GM12878 (cell line): ENCODE data around the gene GGT6. TPM values are rescaled to one million over a fixed set of nuclear protein-coding genes. Genes with fewer than 3 reads are reported as not detected.

ENCODE experiments used
- ATAC-seq: fragments of 200-7000 bp; cut with Tn5 transposase; 3 replicates; pipeline ENCODE4 v1.9.1; 2020; ENCODE audit warnings: mild to moderate bottlenecking, moderate library complexity
- BruUV-seq: library from RNA; stranded (reverse); fragments of 400-500 nt; replicated peaks from 2 replicates; lab custom pipeline; 2021; lab: Mats Ljungman, UMichigan
- CTCF ChIA-PET: fragments of 300-600 bp; sonication (Branson Sonifier 250); formaldehyde crosslinking; extraction: SDS; loops from one replicate; lab custom pipeline; 2021; ENCODE audit warnings: inconsistent platforms; lab: Yijun Ruan, JAX
- POLR2A ChIA-PET: fragments of 350-600 bp; formaldehyde crosslinking; extraction: SDS; loops from one replicate; lab custom pipeline; 2021; ENCODE audit warnings: inconsistent platforms; lab: Charles Lee
- RAD21 ChIA-PET: fragments of 300-600 bp; sonication (Branson Sonifier 250); formaldehyde crosslinking; loops from one replicate; lab custom pipeline; 2023; ENCODE audit warnings: antibody characterized with exemption; ENCODE audit not compliant: unreplicated experiment; lab: Charles Lee
- SMC1A ChIA-PET: fragments of 300-600 bp; sonication (Branson Sonifier 250); formaldehyde crosslinking; loops from one replicate; lab custom pipeline; 2023; ENCODE audit not compliant: unreplicated experiment, uncharacterized antibody; lab: Charles Lee
- DNase-seq: peaks from one replicate; pipeline ENCODE4 v3.0.0-alpha.2; 2011; ENCODE audit warnings: low read depth, low spot score
- FAIRE-seq: peaks from 3 replicates; lab custom pipeline; 2011; peaks lifted over from hg19 to GRCh38; lab: Jason Lieb, UNC
- H2AFZ ChIP-seq: 2 replicates; pipeline ENCODE4 v1.6.0; 2011; ENCODE audit warnings: low read depth, low read length, control low read depth; ENCODE audit not compliant: control insufficient read depth
- H3K27ac ChIP-seq: 2 replicates; pipeline ENCODE4 v1.5.1; 2011; ENCODE audit warnings: control low read depth; ENCODE audit not compliant: control insufficient read depth, insufficient read depth
- H3K27me3 ChIP-seq, 2 experiments: replicated peaks in 1 of 2; 2 replicates each; pipeline versions ENCODE4 v1.6.0 to v1.6.1; 2011; ENCODE audit warnings: low read length in 1 of 2; ENCODE audit not compliant: control insufficient read depth in 2 of 2, insufficient read depth in 2 of 2
- H3K36me3 ChIP-seq, 2 experiments: 2 replicates each; pipeline ENCODE4 v1.5.1; 2011; ENCODE audit warnings: low read length in 1 of 2; ENCODE audit not compliant: control insufficient read depth in 2 of 2, insufficient read depth in 2 of 2
- H3K4me1 ChIP-seq: 2 replicates; pipeline ENCODE4 v1.6.1; 2011; ENCODE audit warnings: mild to moderate bottlenecking, low read length, moderate library complexity, mixed read lengths; ENCODE audit not compliant: control insufficient read depth, insufficient read depth
- H3K4me2 ChIP-seq: 2 replicates; pipeline ENCODE4 v1.6.0; 2011; ENCODE audit warnings: control low read depth; ENCODE audit not compliant: control insufficient read depth, insufficient read depth
- H3K4me3 ChIP-seq: fragments of 200-600 bp; sonication (generic); 2 replicates; pipeline ENCODE4 v1.5.1; 2016
- H3K79me2 ChIP-seq: 2 replicates; pipeline ENCODE4 v1.6.0; 2011; ENCODE audit warnings: low read length; ENCODE audit not compliant: control insufficient read depth, insufficient read depth
- H3K9ac ChIP-seq: 2 replicates; pipeline ENCODE4 v1.8.0; 2011; ENCODE audit warnings: low read length, control low read depth, mixed read lengths; ENCODE audit not compliant: control insufficient read depth, insufficient read depth
- H3K9me3 ChIP-seq: replicated peaks from 3 replicates; pipeline ENCODE4 v1.5.1; 2011; ENCODE audit warnings: mild to moderate bottlenecking, low read length; ENCODE audit not compliant: control insufficient read depth, insufficient read depth
- H4K20me1 ChIP-seq: 2 replicates; pipeline ENCODE4 v1.6.0; 2011; ENCODE audit not compliant: control insufficient read depth, insufficient read depth
- ASH2L ChIP-seq: fragments of 300-600, 200-600 bp; sonication (generic); IDR thresholded peaks from 2 replicates; pipeline ENCODE4 v1.6.1; 2017; ENCODE audit warnings: low read depth, mild to moderate bottlenecking, borderline replicate concordance
- BRCA1 ChIP-seq: IDR thresholded peaks from 2 replicates; pipeline ENCODE4 v1.6.1; 2011; ENCODE audit warnings: low read depth, low read length, improper control_type of control experiment
- CBX3 ChIP-seq: fragments of 200-600 bp; sonication (generic); IDR thresholded peaks from 2 replicates; pipeline ENCODE4 v1.6.1; 2016; ENCODE audit warnings: low read depth, borderline replicate concordance
- CHD1 ChIP-seq: IDR thresholded peaks from 2 replicates; pipeline ENCODE4 v1.6.1; 2012; ENCODE audit warnings: low read depth, low read length, improper control_type of control experiment
- DPF2 ChIP-seq: fragments of 450-650 bp; IDR thresholded peaks from 2 replicates; pipeline ENCODE4 v1.6.1; 2017; ENCODE audit warnings: mild to moderate bottlenecking
- E2F4 ChIP-seq: IDR thresholded peaks from 2 replicates; pipeline ENCODE4 v1.6.1; 2012; ENCODE audit warnings: low read depth, low read length, improper control_type of control experiment
- ETV6 ChIP-seq, 2 experiments: fragments of 450-650 bp in 1 of 2; IDR thresholded peaks in 1 of 2; conservative IDR thresholded peaks in 1 of 2; 2 replicates each; pipeline ENCODE4 v1.6.1; 2014; ENCODE audit warnings: antibody characterized with exemption in 1 of 2, borderline replicate concordance in 1 of 2, low read depth in 1 of 2, mild to moderate bottlenecking in 1 of 2, moderate library complexity in 1 of 2
- FOS ChIP-seq: IDR thresholded peaks from 3 replicates; pipeline ENCODE4 v1.6.1; 2011; ENCODE audit warnings: borderline replicate concordance; ENCODE audit not compliant: insufficient read length; ENCODE audit errors: extremely low read depth
- HDGF ChIP-seq: fragments of 450-650 bp; IDR thresholded peaks from 2 replicates; pipeline ENCODE4 v1.6.1; 2016; ENCODE audit warnings: antibody characterized with exemption
- IRF4 ChIP-seq: IDR thresholded peaks from 2 replicates; pipeline ENCODE4 v1.6.1; 2011; ENCODE audit warnings: low read depth, low read length
- MEF2A ChIP-seq: IDR thresholded peaks from 2 replicates; pipeline ENCODE4 v1.6.1; 2011; ENCODE audit warnings: low read depth, mild to moderate bottlenecking, low read length, moderate library complexity; ENCODE audit not compliant: insufficient read depth
- MXI1 ChIP-seq: fragments of 150-350 bp; IDR thresholded peaks from 2 replicates; pipeline ENCODE4 v1.6.1; 2011; ENCODE audit warnings: low read depth, mild to moderate bottlenecking, inconsistent platforms, low read length, improper control_type of control experiment
- NFXL1 ChIP-seq: fragments of 450-650 bp; IDR thresholded peaks from 2 replicates; pipeline ENCODE4 v1.6.1; 2017; ENCODE audit warnings: antibody characterized with exemption, mild to moderate bottlenecking, borderline replicate concordance
- NRF1 ChIP-seq: conservative IDR thresholded peaks from 2 replicates; pipeline ENCODE4 v1.6.1; 2011; ENCODE audit warnings: mild to moderate bottlenecking, low read depth, low read length, improper control_type of control experiment
- SMAD1 ChIP-seq: fragments of 450-650 bp; IDR thresholded peaks from 2 replicates; pipeline ENCODE4 v1.6.1; 2018; ENCODE audit warnings: mild to moderate bottlenecking, low read depth; ENCODE audit not compliant: partially characterized antibody
- SPI1 ChIP-seq: IDR thresholded peaks from 2 replicates; pipeline ENCODE4 v1.6.1; 2011; ENCODE audit warnings: low read depth, mild to moderate bottlenecking, low read length, moderate library complexity, borderline replicate concordance; ENCODE audit not compliant: insufficient read depth
- STAT3 ChIP-seq: IDR thresholded peaks from 2 replicates; pipeline ENCODE4 v1.6.1; 2011; ENCODE audit warnings: low read depth, low read length, improper control_type of control experiment
- SUZ12 ChIP-seq: fragments of 200-600 bp; sonication (generic); IDR thresholded peaks from one replicate; pipeline ENCODE4 v1.6.1; 2018; ENCODE audit warnings: antibody characterized with exemption, mild to moderate bottlenecking; ENCODE audit not compliant: unreplicated experiment
- YBX1 ChIP-seq: fragments of 450-650 bp; IDR thresholded peaks from 2 replicates; pipeline ENCODE4 v1.6.1; 2016; ENCODE audit warnings: antibody characterized with exemption
- WGBS: methylation state at CpG from one replicate; pipeline ENCODE4 v1.1.6; 2016; ENCODE audit warnings: low lambda C conversion rate; ENCODE audit not compliant: insufficient replicate concordance, insufficient coverage; ENCODE audit errors: missing lambda C conversion rate; 5-methylcytosine and 5-hydroxymethylcytosine counted together
- in situ Hi-C: fragments of 300-500 bp; cut with MboI; formaldehyde crosslinking; loops from 9 replicates; pipeline ENCODE4 v1.14.3; 2018; ENCODE audit warnings: mixed read lengths
- intact Hi-C: fragments of 100-400 bp; cut with micrococcal nuclease; formaldehyde crosslinking; loops from one replicate; pipeline ENCODE4 v1.14.2; 2022; ENCODE audit not compliant: unreplicated experiment
- polyA plus RNA-seq, 11 experiments: library from polyadenylated mRNA; depleted of rRNA in 4 of 11; unstranded in 6 of 11; stranded (reverse) in 5 of 11; fragments of >200 nt; fragmentation: Nextera tagmentation in 4 of 11; fragmentation: Illumina TruSeq in 1 of 11; extraction: Ambion mirVana in 4 of 11; extraction: Trizol in 1 of 11; gene quantifications; 1 replicate in 1 of 11; 2 replicates in 10 of 11; pipeline versions ENCODE4 v1.2.1 to v1.2.3, GENCODE V29; 2011 to 2016; ENCODE audit warnings: inconsistent platforms in 2 of 11, missing spikeins in 2 of 11, low read depth in 1 of 11
- total RNA-seq, 4 experiments: library from RNA; depleted of rRNA in 3 of 4; stranded (reverse); fragments of >200 nt in 3 of 4; fragmentation: Illumina TruSeq in 1 of 4; extraction: Trizol in 1 of 4; gene quantifications; 2 replicates each; pipeline versions ENCODE4 v1.2.1 to v1.2.3, GENCODE V29; 2013 to 2021
- TF ChIP-seq, protein P1 (sequence below): fragments of 450-650 bp; IDR thresholded peaks from 2 replicates; pipeline ENCODE4 v1.6.1; 2017; ENCODE audit warnings: antibody characterized with exemption, mild to moderate bottlenecking, moderate library complexity

The GGT6 gene
- total and polyA plus RNA-seq, 10 of the 15 experiments (the other 5 are each of a cell fraction or from before 2014, with no cell fraction given): 0.01 to 0.26 (median 0.13) TPM; not detected in 5

DNA sequence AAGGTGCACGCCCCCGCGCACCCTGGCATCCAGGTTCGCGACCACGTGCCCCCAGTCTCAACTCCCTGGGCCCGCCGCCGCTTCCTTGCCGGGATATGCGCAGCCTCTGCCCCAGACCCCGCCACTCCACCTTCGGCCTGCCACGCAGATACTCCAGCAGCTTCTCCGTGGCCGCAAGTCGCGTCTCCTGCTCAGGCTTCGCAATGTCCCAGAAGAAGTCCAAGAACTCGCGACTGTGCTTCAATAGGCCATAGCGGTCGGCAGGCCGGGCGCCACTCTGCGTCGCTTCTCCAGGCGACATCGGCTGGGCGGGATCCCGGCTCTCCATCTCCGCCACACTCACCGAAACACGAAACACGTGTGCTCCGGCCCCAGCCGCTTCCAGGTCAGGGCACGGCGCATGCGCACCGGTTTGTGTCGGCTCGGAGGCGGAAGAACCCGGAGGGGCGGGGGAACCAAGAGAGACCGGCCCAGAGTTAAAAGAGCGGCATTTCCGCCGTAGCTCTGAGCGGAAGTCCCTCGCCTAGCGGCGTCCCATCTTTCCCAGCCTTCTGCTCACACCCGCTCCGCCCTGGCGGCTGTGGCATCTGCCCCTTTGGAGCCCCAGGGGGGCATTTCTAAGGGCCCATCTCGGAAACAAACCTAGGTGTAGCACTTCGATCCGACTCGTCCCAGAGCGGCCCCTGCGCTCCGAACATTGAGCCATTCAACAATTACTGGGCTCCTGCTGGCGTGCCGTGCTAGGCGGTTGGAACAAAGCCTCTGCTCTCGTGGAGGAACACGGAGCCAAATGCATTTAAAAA is 5.2 kb downstream of the GGT6 start, which contains the start of gene MYBBP1A:
Gene MYBBP1A (minus strand): TSS at position 388 of the 803 bp plus-strand sequence. CDS start 60 bp downstream, at position 328.
- under 1% methylated on average over 63 of the region's 69 CpGs for WGBS
- H3K9me3 ChIP-seq: no peaks in the 10 kb centered on the region
- ChIA-PET POLR2A (interaction anchor here (0.7 to 1.3 kb wide), 2 partner anchors 8 to 12 kb away, joined by 3 to 4 read pairs; no protein-coding TSS in a partner anchor), CTCF (interaction anchor here (0.8 to 5.8 kb wide), 4 partner anchors 12 to 142 kb away, joined by 3 to 60 read pairs (median 6); no protein-coding TSS in a partner anchor), SMC1A (interaction anchor here (1.3 kb wide), 1 partner anchor 32 kb away, joined by 4 read pairs; no protein-coding TSS in a partner anchor), RAD21 (interaction anchor here (0.7 to 1.6 kb wide), 3 partner anchors 8 to 385 kb away, joined by 3 to 4 read pairs (median 3); partner anchors contain the start of genes RNF167 and SLC25A11)
- peak; percentile 98 for FAIRE-seq
- H3K4me1 ChIP-seq: peaks cover 21% of the 10 kb centered on the region
- H3K4me3 ChIP-seq: peak within 1 kb of the TSS; percentile 96
- intact Hi-C loops (no loop called here), in situ Hi-C loops (no loop called here)
- H3K27ac ChIP-seq: peak within 1 kb of the TSS; percentile 87
- peaks cover 27% of the 10 kb centered on the region for H3K79me2 ChIP-seq
- no peaks in the 10 kb centered on the region for H4K20me1 ChIP-seq
- peak within 1 kb of the TSS; percentile 90 for H3K9ac ChIP-seq
- TSS peak; percentile 63 for BruUV-seq
- peaks cover 11 to 28% of the 10 kb centered on the region in 2 experiments for H3K36me3 ChIP-seq
- H3K27me3 ChIP-seq: no peaks in the 10 kb centered on the region
- peak; percentile 83 for DNase-seq
- H3K4me2 ChIP-seq: peak within 1 kb of the TSS; percentile 90
- H2AFZ ChIP-seq: peak within 1 kb of the TSS; percentile 92
- ATAC-seq: peak; percentile 93
- TF ChIP-seq NFXL1 (no peak), ASH2L (no peak), E2F4 (no peak), HDGF (peak; percentile 47; the same call in 1 of the 2 replicates), SPI1 (peak; percentile 75), MEF2A (no peak), DPF2 (0 out of 2 replicates have a peak, but pooled peaks have one; percentile 40), IRF4 (no peak), FOS (no peak), BRCA1 (no peak), CHD1 (no peak), SMAD1 (peak; percentile 45), ETV6 (conservative IDR thresholded peaks at IDR 0.05 in 1 of 2, IDR thresholded peaks at IDR 0.05 in 1 of 2; ENCODE audit: borderline replicate concordance in 1 of 2, low read depth in 1 of 2) (peak in 1 of 2 experiments; percentile 43; a peak in 1 of 4 replicates), NRF1 (peak; percentile 94), MXI1 (peak; percentile 100), STAT3 (no peak), YBX1 (no peak), CBX3 (no peak), SUZ12 (no peak)
- TF ChIP-seq, protein P1, sequence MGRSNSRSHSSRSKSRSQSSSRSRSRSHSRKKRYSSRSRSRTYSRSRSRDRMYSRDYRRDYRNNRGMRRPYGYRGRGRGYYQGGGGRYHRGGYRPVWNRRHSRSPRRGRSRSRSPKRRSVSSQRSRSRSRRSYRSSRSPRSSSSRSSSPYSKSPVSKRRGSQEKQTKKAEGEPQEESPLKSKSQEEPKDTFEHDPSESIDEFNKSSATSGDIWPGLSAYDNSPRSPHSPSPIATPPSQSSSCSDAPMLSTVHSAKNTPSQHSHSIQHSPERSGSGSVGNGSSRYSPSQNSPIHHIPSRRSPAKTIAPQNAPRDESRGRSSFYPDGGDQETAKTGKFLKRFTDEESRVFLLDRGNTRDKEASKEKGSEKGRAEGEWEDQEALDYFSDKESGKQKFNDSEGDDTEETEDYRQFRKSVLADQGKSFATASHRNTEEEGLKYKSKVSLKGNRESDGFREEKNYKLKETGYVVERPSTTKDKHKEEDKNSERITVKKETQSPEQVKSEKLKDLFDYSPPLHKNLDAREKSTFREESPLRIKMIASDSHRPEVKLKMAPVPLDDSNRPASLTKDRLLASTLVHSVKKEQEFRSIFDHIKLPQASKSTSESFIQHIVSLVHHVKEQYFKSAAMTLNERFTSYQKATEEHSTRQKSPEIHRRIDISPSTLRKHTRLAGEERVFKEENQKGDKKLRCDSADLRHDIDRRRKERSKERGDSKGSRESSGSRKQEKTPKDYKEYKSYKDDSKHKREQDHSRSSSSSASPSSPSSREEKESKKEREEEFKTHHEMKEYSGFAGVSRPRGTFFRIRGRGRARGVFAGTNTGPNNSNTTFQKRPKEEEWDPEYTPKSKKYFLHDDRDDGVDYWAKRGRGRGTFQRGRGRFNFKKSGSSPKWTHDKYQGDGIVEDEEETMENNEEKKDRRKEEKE: no peak
